Endothelial cell of umbilical vein (primary cell): Measurements from ENCODE around the gene NGFR. TPM values are rescaled to one million over a fixed set of nuclear protein-coding genes. Genes with fewer than 3 reads are reported as not detected.

Experiments used
- BruUV-seq: library from RNA; stranded (reverse); fragments of 400-500 nt; replicated peaks from 2 replicates; lab custom pipeline; 2021; lab: Mats Ljungman, UMichigan
- CTCF ChIA-PET: fragments of 300-600, 350-600 bp; sonication (Branson Sonifier 250); formaldehyde crosslinking; loops from one replicate; lab custom pipeline; 2021; ENCODE audit warnings: antibody characterized with exemption, inconsistent platforms; lab: Charles Lee
- POLR2A ChIA-PET: fragments of 300-600, 350-600 bp; sonication (Branson Sonifier 250); formaldehyde crosslinking; loops from one replicate; lab custom pipeline; 2021; ENCODE audit warnings: antibody characterized with exemption, inconsistent platforms; lab: Charles Lee
- DNase-seq: peaks from one replicate; pipeline ENCODE4 v3.0.0-alpha.2; 2011; ENCODE audit warnings: low read depth, low spot score
- FAIRE-seq: peaks from 2 replicates; lab custom pipeline; 2011; peaks lifted over from hg19 to GRCh38; lab: Jason Lieb, UNC
- H2AFZ ChIP-seq: 2 replicates; pipeline ENCODE4 v1.6.0; 2012; ENCODE audit warnings: low read depth, low read length, control low read depth, inconsistent platforms
- H3K27ac ChIP-seq: 2 replicates; pipeline ENCODE4 v1.5.1; 2011; ENCODE audit warnings: low read depth, mild to moderate bottlenecking, control low read depth, low read length, moderate library complexity; ENCODE audit not compliant: insufficient read depth
- H3K27me3 ChIP-seq, 2 experiments: 2 replicates each; pipeline versions ENCODE4 v1.6.0 to v1.6.1; 2011; ENCODE audit warnings: low read length in 2 of 2, mixed read lengths in 1 of 2; ENCODE audit not compliant: control insufficient read depth in 2 of 2, insufficient read depth in 2 of 2
- H3K36me3 ChIP-seq, 2 experiments: 2 replicates in 1 of 2; 3 replicates in 1 of 2; pipeline ENCODE4 v1.5.1; 2011; ENCODE audit warnings: low read length in 2 of 2, mild to moderate bottlenecking in 1 of 2, moderate library complexity in 1 of 2; ENCODE audit not compliant: control insufficient read depth in 2 of 2, insufficient read depth in 2 of 2; ENCODE audit errors: extremely low read depth in 1 of 2
- H3K4me1 ChIP-seq: 3 replicates; pipeline ENCODE4 v1.5.1; 2011; ENCODE audit warnings: mild to moderate bottlenecking, low read length; ENCODE audit not compliant: control insufficient read depth, insufficient read depth; ENCODE audit errors: extremely low read depth
- H3K4me2 ChIP-seq: 2 replicates; pipeline ENCODE4 v1.6.1; 2011; ENCODE audit warnings: low read length, control low read depth, mixed read lengths; ENCODE audit not compliant: insufficient read depth
- H3K4me3 ChIP-seq, 3 experiments: fragments of 200-600 bp in 1 of 3; sonication (generic), shearing (Covaris generic) in 1 of 3; replicated peaks in 1 of 3; 2 replicates each; pipeline ENCODE4 v1.5.1; 2011 to 2016; ENCODE audit warnings: control low read depth in 3 of 3, low read length in 3 of 3, mild to moderate bottlenecking in 2 of 3, inconsistent platforms in 1 of 3, low read depth in 1 of 3, moderate library complexity in 1 of 3; ENCODE audit not compliant: insufficient read depth in 1 of 3
- H3K79me2 ChIP-seq: 2 replicates; pipeline ENCODE4 v1.6.0; 2012; ENCODE audit warnings: low read length, inconsistent platforms; ENCODE audit not compliant: control insufficient read depth, insufficient read depth
- H3K9ac ChIP-seq: replicated peaks from 2 replicates; pipeline ENCODE3; 2011; ENCODE audit warnings: low read length, control low read depth; ENCODE audit not compliant: insufficient read depth; ENCODE audit errors: extremely low read depth
- H3K9me1 ChIP-seq: replicated peaks from 3 replicates; pipeline ENCODE4 v1.6.0; 2011; ENCODE audit warnings: mild to moderate bottlenecking, low read length; ENCODE audit not compliant: control insufficient read depth, insufficient read depth; ENCODE audit errors: extremely low read depth
- H3K9me3 ChIP-seq: replicated peaks from 2 replicates; pipeline ENCODE4 v1.5.1; 2012; ENCODE audit warnings: low read length, inconsistent platforms; ENCODE audit not compliant: control insufficient read depth, insufficient read depth
- H4K20me1 ChIP-seq: replicated peaks from 2 replicates; pipeline ENCODE3; 2011; ENCODE audit warnings: mild to moderate bottlenecking, low read length; ENCODE audit not compliant: control insufficient read depth, insufficient read depth; ENCODE audit errors: extremely low read depth
- CTCF ChIP-seq, 2 donors: IDR thresholded peaks; 1 replicate in 1 of 2; 2 replicates in 1 of 2; pipeline ENCODE4 v1.5.1; 2011; ENCODE audit warnings: low read length in 2 of 2, mild to moderate bottlenecking in 2 of 2, moderate library complexity in 2 of 2, control low read depth in 1 of 2, inconsistent platforms in 1 of 2, low read depth in 1 of 2; ENCODE audit not compliant: insufficient read depth in 1 of 2; ENCODE audit errors: extremely low read depth in 1 of 2
- EZH2 ChIP-seq: IDR thresholded peaks from 2 replicates; pipeline ENCODE4 v1.6.1; 2012; ENCODE audit warnings: borderline replicate concordance, low read depth, mild to moderate bottlenecking, moderate library complexity, low read length, inconsistent platforms; ENCODE audit not compliant: severe bottlenecking
- FOS ChIP-seq: IDR thresholded peaks from 2 replicates; pipeline ENCODE4 v1.6.1; 2011; ENCODE audit warnings: mild to moderate bottlenecking, low read length, moderate library complexity, borderline replicate concordance; ENCODE audit not compliant: insufficient read depth
- GATA2 ChIP-seq: IDR thresholded peaks from 2 replicates; pipeline ENCODE4 v1.7.0; 2011; ENCODE audit warnings: low read depth, mild to moderate bottlenecking, moderate library complexity, mixed read lengths, low read length; ENCODE audit not compliant: insufficient read length, insufficient read depth
- JUN ChIP-seq: IDR thresholded peaks from 2 replicates; pipeline ENCODE4 v1.6.1; 2011; ENCODE audit warnings: borderline replicate concordance, low read depth; ENCODE audit not compliant: insufficient read length, insufficient read depth
- MYC ChIP-seq: IDR thresholded peaks from one replicate; pipeline ENCODE4 v1.6.1; 2011; ENCODE audit warnings: mild to moderate bottlenecking, low read depth, low read length
- POLR2A ChIP-seq: IDR thresholded peaks from 2 replicates; pipeline ENCODE4 v1.6.1; 2012; ENCODE audit warnings: low read depth, mild to moderate bottlenecking, control low read depth, low read length
- POLR2AphosphoS5 ChIP-seq: IDR thresholded peaks from 2 replicates; pipeline ENCODE4 v1.6.1; 2012; ENCODE audit warnings: low read depth, mild to moderate bottlenecking, control low read depth, low read length, moderate library complexity; ENCODE audit not compliant: insufficient read depth
- dilution Hi-C: fragments of 300-500 bp; cut with MboI; formaldehyde crosslinking; loops from one replicate; pipeline ENCODE4 v1.15.0; 2019; ENCODE audit warnings: low sequenced_read_pairs; ENCODE audit not compliant: extremely low pct_ligation_motif_present
- intact Hi-C: fragments of 100-400 bp; cut with micrococcal nuclease; formaldehyde crosslinking; loops from one replicate; pipeline ENCODE4 v1.10.0; 2022
- polyA plus RNA-seq, 4 experiments: library from polyadenylated mRNA; depleted of rRNA in 3 of 4; stranded (reverse) in 3 of 4; unstranded in 1 of 4; fragments of >200 nt; gene quantifications; 2 replicates each; pipeline versions ENCODE4 v1.2.1 to v1.2.3, GENCODE V29; 2011 to 2012; ENCODE audit warnings: missing spikeins in 1 of 4
- total RNA-seq: library from RNA; stranded (reverse); gene quantifications from 2 replicates; pipeline ENCODE4 v1.2.3, GENCODE V29; 2021
- TF ChIP-seq, protein P1 (sequence below): IDR thresholded peaks from 2 replicates; pipeline ENCODE4 v1.6.1; 2011; ENCODE audit not compliant: insufficient read depth, insufficient read length

The NGFR gene
- total and polyA plus RNA-seq, 2 donors (not counting 3 experiments of a cell fraction or from before 2014, with no cell fraction given): not detected

DNA sequence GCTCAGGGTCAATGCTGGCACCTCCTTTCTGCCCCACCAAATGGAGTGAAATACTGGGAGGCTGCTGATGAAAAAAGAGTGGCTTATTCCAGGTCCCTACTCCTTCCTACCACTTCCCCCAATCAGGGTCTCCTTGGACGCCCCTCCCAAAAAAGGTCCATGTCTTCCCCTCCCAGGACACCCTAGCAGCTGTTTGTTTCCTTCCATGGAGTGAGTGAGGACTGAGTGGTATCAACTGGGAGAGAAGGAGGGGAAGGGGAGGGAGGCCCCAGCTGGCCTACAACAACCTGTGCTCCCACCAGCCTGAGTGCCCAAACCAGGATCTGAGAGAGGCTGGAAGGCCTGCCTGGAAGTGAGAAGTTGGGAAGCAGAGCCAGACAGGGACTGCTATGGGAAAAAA is 28.7 kb upstream of the NGFR start:
- Histone ChIP-seq H3K9ac (no peak overlapping the region), H3K27ac (no peak overlapping the region), H3K9me1 (no peaks in the 10 kb centered on the region), H3K4me2 (no peak overlapping the region), H3K27me3 (peaks cover 38 to 40% of the 10 kb centered on the region in 2 experiments), H3K4me3 (no peak overlapping the region), H4K20me1 (no peaks in the 10 kb centered on the region), H3K4me1 (no peaks in the 10 kb centered on the region), H3K79me2 (no peaks in the 10 kb centered on the region), H3K9me3 (no peaks in the 10 kb centered on the region), H2AFZ (no peak overlapping the region), H3K36me3 (no peaks in the 10 kb centered on the region)
- TF ChIP-seq POLR2AphosphoS5 (no peak), MYC (no peak), FOS (no peak), JUN (no peak)
- TF ChIP-seq, protein P1, sequence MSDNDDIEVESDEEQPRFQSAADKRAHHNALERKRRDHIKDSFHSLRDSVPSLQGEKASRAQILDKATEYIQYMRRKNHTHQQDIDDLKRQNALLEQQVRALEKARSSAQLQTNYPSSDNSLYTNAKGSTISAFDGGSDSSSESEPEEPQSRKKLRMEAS: no peak
- ChIA-PET CTCF (no interaction called here), POLR2A (no interaction called here)
- BruUV-seq: no TSS peak
- DNase-seq (no peak), FAIRE-seq (no peak)
- intact Hi-C loops: no loop called here
- dilution Hi-C loops: no loop called here

DNA sequence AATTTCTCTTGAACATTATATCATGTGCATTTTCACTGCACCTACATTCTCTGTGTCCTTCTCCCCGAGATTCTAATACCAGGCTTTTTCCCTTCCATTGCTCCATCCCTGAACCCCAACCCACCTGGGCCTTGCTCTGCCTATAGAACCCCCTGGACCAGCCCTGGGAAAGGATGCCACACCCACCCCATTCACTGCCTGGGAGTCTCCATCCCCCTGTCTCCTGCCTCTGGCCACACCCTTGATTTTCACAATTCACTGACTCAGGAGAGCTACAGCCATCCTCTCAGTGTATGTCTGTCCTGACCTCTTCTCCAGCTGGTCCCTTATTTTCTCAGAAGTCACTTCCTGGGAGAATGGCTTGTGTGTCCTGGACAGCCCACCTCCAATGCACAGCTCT is 27.9 kb upstream of the NGFR start:
- H3K4me1 ChIP-seq: no peaks in the 10 kb centered on the region
- H3K36me3 ChIP-seq: no peaks in the 10 kb centered on the region
- TF ChIP-seq MYC (no peak), GATA2 (no peak), POLR2A (no peak), EZH2 (no peak), POLR2AphosphoS5 (no peak), JUN (no peak), CTCF (IDR thresholded peaks at IDR 0.05; ENCODE audit: extremely low read depth in 1 of 2, insufficient read depth in 1 of 2, low read depth in 1 of 2, low read length in 2 of 2) (no peak)
- dilution Hi-C loops (no loop called here), intact Hi-C loops (no loop called here)
- no peak overlapping the region for H3K9ac ChIP-seq
- H3K27me3 ChIP-seq: peaks cover 43 to 45% of the 10 kb centered on the region in 2 experiments
- H2AFZ ChIP-seq: no peak overlapping the region
- no TSS peak for BruUV-seq
- H3K27ac ChIP-seq: no peak overlapping the region
- DNase-seq (no peak), FAIRE-seq (no peak)
- H3K79me2 ChIP-seq: no peaks in the 10 kb centered on the region
- ChIA-PET CTCF (interaction anchor here (1.0 kb wide), 1 partner anchor 529 kb away, joined by 3 read pairs; no protein-coding TSS in a partner anchor), POLR2A (no interaction called here)
- H3K4me3 ChIP-seq: no peak overlapping the region
- H4K20me1 ChIP-seq: no peaks in the 10 kb centered on the region
- no peaks in the 10 kb centered on the region for H3K9me3 ChIP-seq
- no peak overlapping the region for H3K4me2 ChIP-seq
- no peaks in the 10 kb centered on the region for H3K9me1 ChIP-seq
